OCI-LY7 (cell line): ENCODE data around the gene FAM227A. TPM values are rescaled to one million over a fixed set of nuclear protein-coding genes. Genes with fewer than 3 reads are reported as not detected.

Experiments used
- BruUV-seq: library from RNA; stranded (reverse); fragments of 400-500 nt; replicated peaks from 2 replicates; lab custom pipeline; 2021; lab: Mats Ljungman, UMichigan
- CTCF ChIA-PET: fragments of 300-600 bp; sonication (Branson Sonifier 250); formaldehyde crosslinking; loops from one replicate; lab custom pipeline; 2022; ENCODE audit warnings: antibody characterized with exemption; ENCODE audit not compliant: unreplicated experiment; lab: Charles Lee
- POLR2A ChIA-PET: fragments of 300-600 bp; sonication (Branson Sonifier 250); formaldehyde crosslinking; loops from one replicate; lab custom pipeline; 2022; ENCODE audit warnings: antibody characterized with exemption; lab: Charles Lee
- DNase-seq: peaks from one replicate; pipeline ENCODE4 v3.0.0-alpha.2; 2015; ENCODE audit warnings: low spot score
- H2AFZ ChIP-seq: fragments of 200-600 bp; sonication (generic), shearing (Covaris generic); 2 replicates; pipeline ENCODE4 v1.6.1; 2014; ENCODE audit warnings: mild to moderate bottlenecking, antibody characterized with exemption, low read length, moderate library complexity
- H3K27ac ChIP-seq: fragments of 200-600 bp; sonication (generic); 2 replicates; pipeline ENCODE4 v1.5.1; 2014; ENCODE audit warnings: mixed run types, low read depth, mild to moderate bottlenecking, moderate library complexity, low read length, inconsistent platforms; ENCODE audit not compliant: poor library complexity, severe bottlenecking
- H3K36me3 ChIP-seq: fragments of 200-600 bp; sonication (generic); 2 replicates; pipeline ENCODE4 v1.6.1; 2014; ENCODE audit warnings: mild to moderate bottlenecking, antibody characterized with exemption, low read length, moderate library complexity, mixed read lengths; ENCODE audit not compliant: insufficient read depth
- H3K4me1 ChIP-seq: fragments of 200-600 bp; sonication (generic); 2 replicates; pipeline ENCODE4 v1.5.1; 2014; ENCODE audit warnings: mild to moderate bottlenecking, low read length; ENCODE audit not compliant: insufficient read depth, poor library complexity, severe bottlenecking
- H3K4me2 ChIP-seq: fragments of 200-600 bp; sonication (generic); 2 replicates; pipeline ENCODE4 v1.6.1; 2014; ENCODE audit warnings: mild to moderate bottlenecking, low read length
- H3K4me3 ChIP-seq: fragments of 200-600 bp; sonication (generic); 2 replicates; pipeline ENCODE4 v1.5.1; 2014; ENCODE audit warnings: mild to moderate bottlenecking, low read depth, low read length; ENCODE audit not compliant: poor library complexity, severe bottlenecking
- H3K79me2 ChIP-seq: fragments of 200-600 bp; sonication (generic); 2 replicates; pipeline ENCODE4 v1.6.1; 2016; ENCODE audit warnings: low read depth, mild to moderate bottlenecking, low read length, moderate library complexity, mixed read lengths; ENCODE audit not compliant: insufficient read depth
- H3K9me2 ChIP-seq: fragments of 200-600 bp; sonication (generic); 2 replicates; pipeline ENCODE4 v1.6.1; 2016; ENCODE audit warnings: mild to moderate bottlenecking, low read length, mixed read lengths; ENCODE audit not compliant: insufficient read depth
- H3K9me3 ChIP-seq: fragments of 200-600 bp; sonication (generic); 2 replicates; pipeline ENCODE4 v1.6.1; 2014; ENCODE audit warnings: mild to moderate bottlenecking, mixed run types, low read length, mixed read lengths
- H4K20me1 ChIP-seq: fragments of 200-600 bp; sonication (generic); 2 replicates; pipeline ENCODE4 v1.6.1; 2014; ENCODE audit warnings: mild to moderate bottlenecking, antibody characterized with exemption, low read length, moderate library complexity, mixed read lengths; ENCODE audit not compliant: insufficient read depth
- EZH2phosphoT487 ChIP-seq: fragments of 200-600 bp; sonication (generic); IDR thresholded peaks from 2 replicates; pipeline ENCODE4 v1.6.1; 2018; ENCODE audit warnings: low read depth, borderline replicate concordance, mild to moderate bottlenecking, mixed run types, antibody characterized with exemption, low read length, moderate library complexity, mixed read lengths
- intact Hi-C: fragments of 100-400 bp; cut with micrococcal nuclease; formaldehyde crosslinking; loops from one replicate; pipeline ENCODE4 v1.10.0; 2022; ENCODE audit not compliant: unreplicated experiment
- total RNA-seq, 2 experiments: library from RNA; depleted of rRNA in 1 of 2; stranded (reverse); fragments of >200 nt in 1 of 2; shearing (Covaris generic) in 1 of 2; gene quantifications; 2 replicates each; pipeline ENCODE4 v1.2.3, GENCODE V29; 2014 to 2022
- TF ChIP-seq, protein P1 (sequence below): fragments of 200-600 bp; sonication (generic); conservative IDR thresholded peaks from 2 replicates; pipeline ENCODE4 v1.5.1; 2014; ENCODE audit warnings: mild to moderate bottlenecking, antibody characterized with exemption, low read length, moderate library complexity, mixed read lengths

The FAM227A gene
- total RNA-seq, 2 experiments from 2014 or later, result 0.16 to 0.57 TPM

DNA sequence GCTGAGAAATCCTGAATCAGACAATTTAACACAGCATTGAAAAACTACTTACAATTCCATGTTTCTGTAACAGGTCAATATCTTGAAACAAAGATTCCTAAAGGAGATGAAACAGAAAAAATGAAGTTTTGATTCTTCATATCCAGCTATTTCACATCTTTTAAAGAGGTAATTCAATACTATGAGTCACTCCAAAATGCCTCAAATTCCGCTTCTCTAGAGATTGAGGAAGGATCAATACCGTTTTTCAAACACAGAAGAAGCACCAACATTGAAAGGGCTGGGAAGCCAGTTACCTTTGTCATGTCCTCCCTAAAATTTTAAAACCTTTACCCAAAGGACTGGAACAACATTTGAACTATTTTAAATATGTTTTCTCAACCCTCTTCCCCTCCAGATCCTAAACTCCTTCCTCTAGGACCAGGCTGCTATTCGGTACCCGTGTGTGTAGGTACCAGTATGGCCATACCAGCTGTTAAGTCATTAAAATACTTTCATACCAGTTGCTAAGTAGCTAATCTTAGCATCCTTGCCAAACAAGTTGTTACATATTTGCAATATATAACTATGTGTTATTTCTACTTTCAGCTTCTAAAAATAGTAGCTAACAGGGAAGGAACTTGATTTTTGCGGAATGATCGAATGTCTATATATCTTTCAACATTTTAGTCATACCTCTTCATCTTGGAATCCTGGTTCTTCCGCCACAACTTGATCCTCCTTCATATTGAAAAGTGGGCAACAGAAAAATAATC lies 88.5 kb downstream of the FAM227A start:
- Histone ChIP-seq H3K4me2 (no peak overlapping the region), H3K79me2 (peaks cover 16% of the 10 kb centered on the region; the same call in 1 of the 2 replicates), H3K27ac (no peak overlapping the region), H3K9me2 (no peaks in the 10 kb centered on the region), H3K9me3 (no peaks in the 10 kb centered on the region), H4K20me1 (no peaks in the 10 kb centered on the region), H3K36me3 (peaks cover 24% of the 10 kb centered on the region; the same call in 1 of the 2 replicates), H3K4me3 (no peak overlapping the region), H2AFZ (no peak overlapping the region), H3K4me1 (peaks cover 23% of the 10 kb centered on the region)
- CTCF ChIA-PET, result interaction anchor here (1.0 kb wide), 1 partner anchor 516 kb away, joined by 4 read pairs; no protein-coding TSS in a partner anchor
- no TSS peak for BruUV-seq
- DNase-seq, result no peak
- TF ChIP-seq EZH2phosphoT487, result no peak
- TF ChIP-seq, protein P1, sequence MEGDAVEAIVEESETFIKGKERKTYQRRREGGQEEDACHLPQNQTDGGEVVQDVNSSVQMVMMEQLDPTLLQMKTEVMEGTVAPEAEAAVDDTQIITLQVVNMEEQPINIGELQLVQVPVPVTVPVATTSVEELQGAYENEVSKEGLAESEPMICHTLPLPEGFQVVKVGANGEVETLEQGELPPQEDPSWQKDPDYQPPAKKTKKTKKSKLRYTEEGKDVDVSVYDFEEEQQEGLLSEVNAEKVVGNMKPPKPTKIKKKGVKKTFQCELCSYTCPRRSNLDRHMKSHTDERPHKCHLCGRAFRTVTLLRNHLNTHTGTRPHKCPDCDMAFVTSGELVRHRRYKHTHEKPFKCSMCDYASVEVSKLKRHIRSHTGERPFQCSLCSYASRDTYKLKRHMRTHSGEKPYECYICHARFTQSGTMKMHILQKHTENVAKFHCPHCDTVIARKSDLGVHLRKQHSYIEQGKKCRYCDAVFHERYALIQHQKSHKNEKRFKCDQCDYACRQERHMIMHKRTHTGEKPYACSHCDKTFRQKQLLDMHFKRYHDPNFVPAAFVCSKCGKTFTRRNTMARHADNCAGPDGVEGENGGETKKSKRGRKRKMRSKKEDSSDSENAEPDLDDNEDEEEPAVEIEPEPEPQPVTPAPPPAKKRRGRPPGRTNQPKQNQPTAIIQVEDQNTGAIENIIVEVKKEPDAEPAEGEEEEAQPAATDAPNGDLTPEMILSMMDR, result no peak
- intact Hi-C loops, result no loop called here
- POLR2A ChIA-PET, result interaction anchor here (0.6 to 0.7 kb wide), 2 partner anchors 8 to 16 kb away, joined by 3 read pairs; no protein-coding TSS in a partner anchor

DNA sequence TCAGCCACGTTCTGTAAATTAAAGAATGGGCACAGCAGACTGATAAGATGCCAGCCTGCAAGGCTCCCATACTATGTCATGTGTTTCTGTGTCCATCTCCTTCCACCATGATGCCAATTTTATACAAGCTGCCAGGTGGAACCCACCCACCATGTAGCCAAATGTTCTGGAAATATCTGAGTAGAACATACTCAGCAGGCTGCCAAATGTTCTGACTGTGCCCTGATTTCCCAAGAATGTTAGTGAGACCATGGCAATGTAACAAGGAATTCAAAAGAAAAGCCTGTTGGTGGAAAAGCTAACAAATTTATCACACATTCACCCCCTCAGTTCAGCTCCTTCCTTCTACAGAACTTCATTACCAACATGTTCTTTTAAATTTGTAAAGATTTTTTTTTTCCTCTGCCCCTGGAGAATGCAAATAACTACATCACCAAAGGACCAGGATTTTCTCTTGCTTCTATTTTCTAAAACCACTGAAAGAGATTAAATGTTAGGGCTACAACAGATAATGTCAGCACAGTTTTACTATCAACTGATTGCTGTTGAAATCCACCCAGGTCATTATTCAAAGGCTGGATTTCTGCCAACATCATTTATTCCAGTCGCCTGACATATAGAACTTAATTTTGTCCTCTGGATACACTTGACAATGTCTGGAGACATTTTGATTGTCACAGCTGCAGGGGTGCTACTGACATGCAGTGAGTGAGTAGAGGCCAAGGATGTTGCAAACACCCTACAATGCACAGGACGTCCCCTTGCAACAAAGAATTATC lies 89.3 kb downstream of the FAM227A start:
- ChIA-PET CTCF (no interaction called here), POLR2A (no interaction called here)
- no peak overlapping the region for H2AFZ ChIP-seq

More for the DNA sequence above, 89.3 kb downstream of the FAM227A start:
- Histone ChIP-seq H3K79me2 (peaks cover 16% of the 10 kb centered on the region; the same call in 1 of the 2 replicates), H3K9me3 (no peaks in the 10 kb centered on the region), H3K4me3 (no peak overlapping the region), H3K9me2 (no peaks in the 10 kb centered on the region), H3K4me2 (no peak overlapping the region), H3K36me3 (peaks cover 29% of the 10 kb centered on the region; the same call in 1 of the 2 replicates), H4K20me1 (no peaks in the 10 kb centered on the region), H3K4me1 (peaks cover 21% of the 10 kb centered on the region), H3K27ac (no peak overlapping the region)
- intact Hi-C loops, result no loop called here
- DNase-seq, result no peak
- no TSS peak for BruUV-seq
- no peak for TF ChIP-seq EZH2phosphoT487
- TF ChIP-seq, protein P1, result no peak
